ENCODE measurements around the gene PHF10.
A peak's percentile ranks its signal among the peaks of the same experiment; 100 is the strongest.

PHF10 gene

GRCh38 chr6:169710009-169710408 lies 14.3 kb downstream of the PHF10 start:
- DNase-seq (ENCODE audit: low read depth) = no peak
- no peak for TF ChIP-seq CTCF (conservative IDR thresholded peaks at IDR 0.05; ENCODE audit: low read length)
- no peak overlapping the region for H3K4me3 ChIP-seq (ENCODE audit: low read length)

GRCh38 chr6:169709293-169709692 lies 15.0 kb downstream of the PHF10 start:
- no peak for TF ChIP-seq CTCF (conservative IDR thresholded peaks at IDR 0.05; ENCODE audit: low read length)
- no peak overlapping the region for H3K4me3 ChIP-seq (ENCODE audit: low read length)
- no peak for DNase-seq (ENCODE audit: low read depth)

- no peak for TF ChIP-seq CTCF (conservative IDR thresholded peaks at IDR 0.05; ENCODE audit: low read length)
- no peak overlapping the region for H3K4me3 ChIP-seq (ENCODE audit: low read length)
- DNase-seq (ENCODE audit: low read depth) = no peak
These were observed 16.5 kb downstream of the PHF10 start for GRCh38 chr6:169707772-169708171.

- peak overlapping the region; percentile 92 for H3K4me3 ChIP-seq (ENCODE audit: low read length)
- TF ChIP-seq CTCF (conservative IDR thresholded peaks at IDR 0.05; ENCODE audit: low read length) = no peak
- DNase-seq (ENCODE audit: low read depth) = no peak
These were observed 21.5 kb downstream of the PHF10 start for GRCh38 chr6:169702840-169703246.

- peak; percentile 96 for DNase-seq (ENCODE audit: low read depth)
- peak; percentile 6; the same call in 1 of the 2 replicates for TF ChIP-seq CTCF (conservative IDR thresholded peaks at IDR 0.05; ENCODE audit: low read length)
- peak within 1 kb of the TSS; percentile 92 for H3K4me3 ChIP-seq (ENCODE audit: low read length)
These were observed 22.1 kb downstream of the PHF10 start, which contains the start of the genes C6orf120 and WDR27 for GRCh38 chr6:169701954-169702839. Gene C6orf120, plus strand, starts transcription at chr6:169702126. Its CDS starts 334 bp downstream, at chr6:169702460. Gene WDR27, minus strand, starts transcription at chr6:169702029. Its CDS starts 13,024 bp downstream, at chr6:169689005.

- no peak for DNase-seq (ENCODE audit: low read depth)
- no peak for TF ChIP-seq CTCF (conservative IDR thresholded peaks at IDR 0.05; ENCODE audit: low read length)
- H3K4me3 ChIP-seq (ENCODE audit: low read length) = peak overlapping the region; percentile 92
These were observed 22.9 kb downstream of the PHF10 start for GRCh38 chr6:169701311-169701953.
